NOMO-1 (cell line): Measurements from ENCODE around the gene SIPA1.

ENCODE experiments used
- DNase-seq, 2 experiments: peaks; one replicate each; lab custom pipeline; 2025; ENCODE audit not compliant: unreplicated experiment in 2 of 2; lab: John Stamatoyannopoulos, UW

The SIPA1 gene

DNA sequence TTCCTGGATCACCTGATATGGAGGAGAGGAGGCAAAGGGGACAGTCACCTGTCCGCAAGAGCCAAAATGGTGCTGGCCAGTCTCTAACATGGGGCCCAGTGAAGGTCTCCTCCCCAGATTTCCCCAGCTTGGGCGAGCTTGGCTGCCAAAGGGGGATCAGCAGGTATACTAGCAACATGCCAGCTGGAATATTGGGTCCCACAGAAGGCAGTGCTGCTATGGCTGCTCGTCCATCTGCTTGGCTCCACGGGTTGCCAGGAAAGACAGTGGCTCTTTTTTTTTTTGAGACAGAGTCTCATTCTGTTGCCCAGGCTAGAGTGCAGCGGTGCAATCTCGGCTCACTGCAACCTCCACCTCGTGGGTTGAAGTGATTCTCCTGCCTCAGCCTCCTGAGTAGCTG is 61.4 kb downstream of the SIPA1 start:
- no peak for DNase-seq

DNA sequence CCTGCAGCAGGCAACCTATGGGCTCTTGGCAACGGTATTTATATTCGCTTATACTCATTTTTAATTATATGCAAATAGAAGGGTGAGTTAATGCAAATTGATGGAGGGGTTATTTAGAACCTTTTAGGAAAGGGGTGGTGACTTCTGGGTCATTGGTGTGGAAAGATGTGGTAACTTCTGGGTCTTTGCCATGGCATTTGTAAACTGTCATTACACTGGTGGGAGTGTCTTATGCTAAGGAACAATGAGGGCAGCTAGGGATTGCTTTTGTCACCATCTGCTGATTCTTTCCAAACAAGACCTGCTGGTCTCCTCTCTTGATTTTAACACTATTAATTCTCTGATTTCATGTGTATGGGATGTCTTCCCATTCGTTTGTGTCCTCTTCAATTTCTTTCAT is 62.5 kb downstream of the SIPA1 start:
- peak in 1 of 2 experiments; percentile 53 for DNase-seq
